Type B pancreatic cell (in vitro differentiated cells): ENCODE data around the gene PHKB. TPM values are rescaled to one million over a fixed set of nuclear protein-coding genes. Genes with fewer than 3 reads are reported as not detected.
A peak's percentile ranks its signal among the peaks of the same experiment; 100 is the strongest.

Source experiments
- DNase-seq: peaks from one replicate; pipeline ENCODE4 v3.0.0; 2021; ENCODE audit warnings: mixed read lengths; ENCODE audit not compliant: unreplicated experiment; ENCODE audit errors: extremely low spot score
- H3K27ac Mint-ChIP-seq: 2 replicates; pipeline ENCODE4 v1.8.0; 2021; ENCODE audit warnings: mild to moderate bottlenecking, mixed read lengths
- H3K27me3 Mint-ChIP-seq: 2 replicates; pipeline ENCODE4 v1.8.0; 2021; ENCODE audit warnings: mixed read lengths
- H3K36me3 Mint-ChIP-seq: 2 replicates; pipeline ENCODE4 v1.8.0; 2021; ENCODE audit warnings: mixed read lengths
- H3K4me1 Mint-ChIP-seq: one replicate; pipeline ENCODE4 v1.8.0; 2021; ENCODE audit warnings: mixed read lengths; ENCODE audit not compliant: unreplicated experiment
- H3K4me3 Mint-ChIP-seq: 2 replicates; pipeline ENCODE4 v1.8.0; 2021; ENCODE audit warnings: mild to moderate bottlenecking, mixed read lengths
- H3K9me3 Mint-ChIP-seq: 2 replicates; pipeline ENCODE4 v1.8.0; 2021; ENCODE audit warnings: mixed read lengths
- CTCF ChIP-seq: fragments of 200-600 bp; sonication (generic); conservative IDR thresholded peaks from 2 replicates; pipeline ENCODE4 v1.5.0; 2021; ENCODE audit warnings: antibody characterized with exemption, mild to moderate bottlenecking
- long read RNA-seq: library from polyadenylated mRNA; unstranded; transcript quantifications from one replicate; pipeline ENCODE4 v2.0.0, GENCODE V29; 2020
- total RNA-seq: library from RNA; stranded (reverse); gene quantifications from 2 replicates; pipeline ENCODE4 v1.2.1, GENCODE V29; 2021; ENCODE audit warnings: low replicate concordance

PHKB gene
- 72.9 and 76.1 TPM in 2 replicates for total RNA-seq
- long read RNA-seq, partial matches to known transcripts: 14 of 33 reads
- long read RNA-seq, other reads (novel, unspliced or antisense): 17 of 33 reads

- Mint-ChIP-seq H3K36me3 (peaks cover 12% of the 10 kb centered on the region), H3K4me1 (peaks cover 34% of the 10 kb centered on the region), H3K27ac (peak within 1 kb of the TSS; percentile 96), H3K4me3 (peak within 1 kb of the TSS; percentile 95), H3K27me3 (no peaks in the 10 kb centered on the region), H3K9me3 (no peaks in the 10 kb centered on the region)
- peak; percentile 50 for TF ChIP-seq CTCF
- DNase-seq: peak; percentile 94
Measured at GRCh38 chr16:47460711-47461597, at the start of gene PHKB, which contains the start of gene ITFG1. PHKB (plus strand) TSS chr16:47461331; CDS start chr16:47461351, 20 bp downstream. ITFG1 (minus strand) TSS chr16:47461063; CDS start chr16:47461045, 18 bp downstream.

DNA sequence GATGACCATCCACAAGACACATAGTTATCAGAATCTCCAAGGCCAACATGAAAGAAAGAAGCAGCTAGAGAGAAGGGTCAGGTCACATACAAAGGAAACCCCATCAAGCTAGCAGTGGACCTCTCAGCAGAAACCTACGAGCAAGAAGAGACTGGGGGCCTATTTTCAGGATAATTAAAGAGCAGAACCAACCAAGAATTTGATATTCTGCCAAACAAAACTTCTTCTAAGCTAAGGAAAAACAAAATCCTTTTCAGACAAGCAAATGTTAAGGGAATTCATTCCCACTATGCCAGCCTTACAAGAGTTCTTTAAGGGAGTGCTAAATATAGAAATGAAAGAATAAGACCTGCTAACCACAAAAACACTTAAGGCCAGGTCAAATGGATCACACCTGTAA, 48.1 kb upstream of the PHKB start:
- H3K27me3 Mint-ChIP-seq: no peaks in the 10 kb centered on the region
- H3K27ac Mint-ChIP-seq: no peak overlapping the region
- TF ChIP-seq CTCF: no peak
- no peaks in the 10 kb centered on the region for H3K9me3 Mint-ChIP-seq
- no peak overlapping the region for H3K4me3 Mint-ChIP-seq
- peaks cover 16% of the 10 kb centered on the region for H3K36me3 Mint-ChIP-seq
- H3K4me1 Mint-ChIP-seq: peaks cover 9% of the 10 kb centered on the region
- DNase-seq: no peak

GRCh38 chr16:47416869-47417268, 44.3 kb upstream of the PHKB start:
- H3K27ac Mint-ChIP-seq: no peak overlapping the region
- peaks cover 29% of the 10 kb centered on the region for H3K36me3 Mint-ChIP-seq
- no peak overlapping the region for H3K4me3 Mint-ChIP-seq
- no peaks in the 10 kb centered on the region for H3K9me3 Mint-ChIP-seq
- no peak for TF ChIP-seq CTCF
- peaks cover 9% of the 10 kb centered on the region for H3K4me1 Mint-ChIP-seq
- DNase-seq: no peak
- H3K27me3 Mint-ChIP-seq: no peaks in the 10 kb centered on the region

DNA sequence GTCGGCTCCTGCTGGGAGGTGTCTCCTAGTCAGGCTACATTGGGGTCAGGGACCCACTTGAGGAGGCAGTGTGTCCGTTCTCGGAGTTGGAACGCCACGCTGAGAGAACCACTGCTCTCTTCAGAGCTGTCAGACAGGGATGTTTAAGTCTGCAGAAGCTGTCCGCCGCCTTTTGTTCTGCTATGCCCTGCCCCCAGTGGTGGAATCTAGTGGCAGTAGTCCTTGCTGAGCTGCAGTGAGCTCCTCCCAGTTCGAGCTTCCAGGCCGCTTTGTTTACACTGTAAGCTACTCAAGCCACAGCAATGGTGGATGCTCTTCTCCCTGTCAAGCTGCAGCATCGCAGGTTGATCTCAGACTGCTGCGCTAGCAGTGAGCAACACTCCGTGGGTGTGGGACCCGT, 36.3 kb upstream of the PHKB start:
- Mint-ChIP-seq H3K4me3 (no peak overlapping the region), H3K36me3 (peaks cover 40% of the 10 kb centered on the region), H3K27me3 (no peaks in the 10 kb centered on the region), H3K4me1 (no peaks in the 10 kb centered on the region), H3K9me3 (peaks cover 8% of the 10 kb centered on the region), H3K27ac (no peak overlapping the region)
- TF ChIP-seq CTCF: peak; percentile 49
- no peak for DNase-seq

DNA sequence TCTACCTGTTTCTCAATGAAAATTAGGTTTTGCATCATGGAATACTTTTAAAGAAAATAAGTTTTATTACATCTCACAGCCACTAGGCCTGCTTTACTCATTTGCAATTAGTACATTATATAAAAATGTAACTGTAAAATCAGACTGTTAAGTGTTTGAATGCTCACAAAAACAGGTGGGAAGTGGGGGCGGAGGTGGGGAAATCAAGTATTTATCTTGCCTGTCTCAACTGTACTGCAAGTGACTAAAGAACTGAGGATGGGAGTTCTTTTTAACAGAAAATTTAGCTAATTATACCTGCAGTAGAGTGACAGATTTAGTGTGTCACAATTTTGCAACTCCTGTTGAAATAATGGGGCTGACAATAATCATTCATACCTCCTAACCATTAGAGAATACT, 34.3 kb upstream of the PHKB start:
- H3K27ac Mint-ChIP-seq: no peak overlapping the region
- H3K27me3 Mint-ChIP-seq: no peaks in the 10 kb centered on the region
- H3K4me3 Mint-ChIP-seq: no peak overlapping the region
- H3K4me1 Mint-ChIP-seq: no peaks in the 10 kb centered on the region
- no peak for DNase-seq
- no peak for TF ChIP-seq CTCF
- H3K9me3 Mint-ChIP-seq: peaks cover 10% of the 10 kb centered on the region
- H3K36me3 Mint-ChIP-seq: peaks cover 33% of the 10 kb centered on the region
